GM19043 (cell line): ENCODE data around the gene PSMB5.

ENCODE experiments used
- ATAC-seq: cut with Tn5 transposase; IDR thresholded peaks from one replicate; pipeline ENCODE4 v1.9.1; 2021; ENCODE audit warnings: low read depth; ENCODE audit not compliant: unreplicated experiment

The PSMB5 gene

DNA sequence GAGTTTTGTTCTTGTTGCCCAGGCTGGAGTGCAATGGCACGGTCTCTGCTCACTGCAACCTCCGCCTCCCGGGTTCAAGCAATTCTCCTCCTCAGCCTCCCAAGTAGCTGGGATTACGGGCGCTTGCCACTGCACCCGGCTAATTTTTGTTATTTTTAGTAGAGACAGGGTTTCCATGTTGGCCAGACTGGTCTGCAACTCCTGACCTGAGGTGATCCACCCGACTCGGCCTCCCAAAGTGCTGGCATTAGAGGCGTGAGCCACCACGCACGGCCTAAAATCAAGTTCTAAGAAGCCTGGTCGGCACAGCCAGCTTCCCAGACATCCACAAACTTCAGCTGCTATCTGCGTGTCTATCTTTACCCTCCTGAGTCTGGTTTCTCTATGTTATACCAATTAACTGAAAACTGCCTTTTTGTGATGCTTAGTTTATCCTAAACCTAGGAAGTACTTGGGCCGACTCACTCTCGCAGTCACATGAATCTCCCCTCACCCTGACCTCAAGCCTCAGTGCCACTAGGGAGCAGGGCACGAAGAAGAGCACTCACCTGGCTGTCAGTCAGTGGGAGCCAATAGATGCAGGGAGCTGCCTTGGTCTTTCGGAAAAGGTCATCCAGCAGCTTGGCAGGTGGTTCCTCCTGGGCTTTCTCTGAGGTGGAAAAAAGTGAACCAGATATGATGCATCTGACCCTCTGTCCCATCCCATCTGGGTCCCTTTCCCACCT, 26.0 kb upstream of the PSMB5 start:
- no peak for ATAC-seq

DNA sequence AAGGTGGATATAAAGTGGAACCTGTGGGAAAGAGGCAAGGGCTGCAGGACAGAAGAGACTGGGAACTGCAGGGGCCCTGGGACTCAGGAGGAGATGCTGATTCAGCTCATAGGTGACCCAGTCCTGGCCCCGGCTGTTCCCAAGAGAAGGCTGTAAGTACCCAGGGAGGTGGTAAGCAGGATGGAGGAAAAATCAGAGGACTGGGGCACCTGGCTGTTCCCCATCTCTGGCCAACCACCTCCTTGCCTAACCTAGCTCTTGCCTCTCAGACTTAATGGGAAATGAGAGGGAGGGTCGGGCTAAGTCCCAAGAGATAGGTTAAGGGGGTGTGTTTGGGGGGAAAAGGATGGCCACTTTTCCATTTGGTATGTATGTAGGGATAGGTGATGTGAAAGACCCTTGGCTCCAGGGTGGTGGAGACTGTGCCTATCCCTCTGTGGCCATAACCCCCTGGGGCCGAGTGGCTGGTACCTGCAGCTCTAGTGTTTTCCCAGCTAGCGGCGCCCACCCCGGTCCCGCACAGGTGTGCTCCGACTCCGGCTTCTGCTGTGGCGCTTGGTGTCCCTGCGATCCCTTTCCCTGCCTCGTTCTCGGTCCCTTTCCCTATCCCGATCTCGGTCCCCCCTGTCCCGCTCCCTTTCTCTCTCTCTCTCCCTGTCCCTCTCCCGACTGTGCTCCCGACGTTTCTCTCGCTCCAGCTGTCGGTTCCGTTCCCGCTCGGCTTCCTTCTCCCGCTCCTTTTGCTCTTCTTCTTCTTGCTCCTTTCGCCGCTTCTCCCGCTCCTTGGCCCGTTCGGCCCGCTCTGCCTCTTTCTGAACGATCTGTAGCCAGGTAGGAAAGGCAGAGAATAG, 24.2 kb upstream of the PSMB5 start:
- ATAC-seq = no peak

DNA sequence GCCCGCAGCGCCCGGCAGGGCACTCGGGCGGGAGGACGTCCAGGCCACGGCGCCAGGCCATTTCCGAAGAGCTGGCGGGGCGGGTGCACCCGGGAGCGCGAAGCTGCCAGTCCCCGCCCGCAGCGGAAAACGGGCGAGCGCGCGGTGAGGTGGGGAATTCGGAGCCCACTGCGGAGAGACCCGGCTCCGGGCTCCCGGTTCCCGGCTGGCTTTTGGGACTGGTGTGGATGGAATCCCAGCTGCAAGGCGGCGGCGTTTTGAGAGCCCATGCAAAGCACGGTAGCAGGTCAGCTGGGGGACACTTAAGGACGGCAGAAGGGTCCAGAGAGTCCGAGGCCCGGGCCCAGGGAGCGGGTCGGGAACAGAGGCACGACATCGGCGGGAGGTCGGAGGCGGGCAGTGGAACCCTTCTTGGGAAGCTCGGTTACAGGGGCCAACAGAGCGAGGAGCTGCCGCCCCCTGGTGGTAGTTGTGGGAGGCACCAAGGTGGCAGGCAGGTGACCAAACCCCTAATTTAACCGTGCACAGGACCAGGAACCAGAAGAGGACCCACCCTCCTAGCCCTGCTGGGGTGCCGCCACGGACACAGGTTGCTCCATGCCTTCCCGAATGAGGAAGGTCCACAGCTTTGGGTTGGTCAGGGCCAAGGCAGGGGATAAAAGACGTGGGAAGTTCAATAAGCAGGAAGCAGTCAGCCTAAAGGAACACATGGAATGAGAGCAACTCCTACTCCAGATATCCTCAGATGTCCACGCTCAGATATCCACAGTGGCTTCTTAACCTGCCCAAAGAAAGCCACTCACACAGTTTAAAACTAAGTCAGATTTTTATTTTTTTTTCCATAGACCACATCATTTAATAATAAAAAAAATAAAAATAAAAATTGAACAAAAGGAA, 23.3 kb upstream of the PSMB5 start:
- peak; percentile 56 for ATAC-seq

DNA sequence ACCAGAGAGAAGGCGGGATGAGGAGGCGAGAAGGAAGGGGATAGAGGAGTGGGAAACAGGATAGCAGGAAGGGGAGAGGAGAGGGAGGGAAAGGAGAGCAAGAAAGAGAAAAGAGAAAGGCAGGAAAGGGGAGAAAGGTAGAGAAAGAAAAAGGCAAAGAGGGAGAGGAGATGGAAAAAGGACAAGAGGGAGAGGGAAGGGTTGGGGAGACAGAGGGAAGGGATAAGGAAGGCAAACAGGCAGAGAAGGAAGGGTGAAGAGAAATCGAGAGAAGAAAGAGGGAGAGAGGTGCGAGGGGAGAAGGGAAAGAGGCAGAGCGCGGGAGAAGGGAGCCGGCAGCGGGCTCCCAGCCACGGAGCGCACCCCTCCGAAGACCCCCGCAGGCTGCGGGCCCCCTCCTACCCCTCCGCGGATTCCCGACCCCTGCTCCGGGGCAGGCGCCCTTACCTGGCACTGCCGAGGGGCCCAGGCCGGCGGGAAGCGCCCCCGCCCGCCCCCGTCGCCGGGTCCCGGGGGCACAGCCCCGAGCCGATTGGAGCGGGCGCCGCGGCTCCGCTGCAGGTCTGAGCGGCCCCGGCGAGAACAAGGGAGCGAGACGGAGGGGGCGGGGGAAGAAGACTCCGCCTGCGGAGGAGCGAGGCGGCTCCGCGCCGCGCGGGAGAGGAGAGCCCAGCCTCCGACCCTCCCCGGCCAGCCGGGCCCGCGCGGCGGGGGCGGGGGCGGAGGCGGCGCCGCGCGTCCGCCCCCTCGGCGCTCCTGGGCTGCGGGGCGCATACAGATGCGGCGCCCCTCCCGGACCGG, 22.5 kb upstream of the PSMB5 start, which contains the start of gene CDH24:
Gene CDH24, minus strand, starts transcription at position 565 of the 801 bp plus-strand sequence. CDS start 1,787 bp downstream, outside the sequence.
- peak; percentile 38 for ATAC-seq

DNA sequence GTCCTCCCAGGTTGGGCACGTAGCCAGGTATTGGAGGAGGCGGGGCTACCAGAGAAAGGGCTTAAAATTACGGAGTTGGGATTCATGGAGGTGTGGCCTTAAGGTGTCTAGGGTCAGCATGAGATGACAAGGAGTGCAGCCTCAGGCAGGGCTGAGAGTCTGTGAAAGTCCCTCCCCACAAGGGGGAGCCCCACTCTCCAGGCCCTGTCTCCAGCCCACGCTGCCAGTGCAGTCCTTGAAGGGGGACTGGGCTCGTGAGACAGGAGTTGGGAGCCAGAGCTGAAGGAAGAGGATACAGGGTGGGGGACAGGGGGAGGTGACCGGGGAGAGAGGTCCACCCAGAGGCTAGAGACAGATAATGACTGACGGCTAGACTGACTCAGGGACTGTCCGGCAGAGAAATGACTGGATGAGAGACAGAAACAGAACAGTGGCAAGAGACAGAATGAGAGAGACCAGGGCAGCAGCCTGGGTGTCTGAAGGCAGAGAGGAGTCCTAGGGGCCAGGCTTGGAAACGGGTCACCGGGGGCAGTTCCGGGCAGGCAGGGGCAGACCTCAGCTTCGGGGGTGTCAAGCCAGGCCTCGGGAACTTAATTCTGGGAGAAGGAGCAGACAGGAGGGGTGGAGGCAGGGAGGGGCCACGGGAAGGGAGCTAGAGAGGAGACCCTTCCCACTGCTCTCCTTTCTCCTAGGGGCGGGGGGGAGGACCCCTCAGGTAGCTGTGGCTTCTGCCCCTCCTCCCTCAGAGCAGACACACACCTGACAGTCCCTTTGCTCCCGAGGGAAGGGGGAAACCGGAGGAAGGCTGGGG, 21.6 kb upstream of the PSMB5 start:
- peak; percentile 65 for ATAC-seq

DNA sequence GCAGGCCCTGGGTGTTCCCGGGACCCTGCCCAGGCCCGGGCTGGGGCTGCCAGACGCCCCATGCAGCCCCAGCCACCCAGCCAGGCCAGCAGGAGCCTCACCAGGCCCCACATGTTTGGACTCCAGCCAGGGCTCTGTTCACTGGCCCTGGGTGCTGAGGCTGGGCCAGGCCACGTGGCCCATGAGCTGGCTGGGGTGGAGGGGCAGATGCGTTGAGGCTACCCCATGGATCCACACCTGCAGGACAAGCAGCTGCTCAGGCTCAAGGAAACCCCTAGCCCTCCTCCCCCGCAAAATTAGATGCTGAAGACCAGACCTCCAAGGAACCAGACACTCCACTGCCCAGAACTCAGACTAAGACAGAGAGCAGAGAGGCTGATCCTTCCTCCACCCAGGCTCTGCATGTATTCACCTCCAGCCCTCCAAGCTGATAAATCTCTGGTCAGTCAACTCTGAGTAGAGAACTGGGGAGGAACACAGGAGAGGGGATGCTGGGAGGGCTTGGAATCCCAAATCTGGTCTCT, 21.0 kb upstream of the PSMB5 start:
- no peak for ATAC-seq

DNA sequence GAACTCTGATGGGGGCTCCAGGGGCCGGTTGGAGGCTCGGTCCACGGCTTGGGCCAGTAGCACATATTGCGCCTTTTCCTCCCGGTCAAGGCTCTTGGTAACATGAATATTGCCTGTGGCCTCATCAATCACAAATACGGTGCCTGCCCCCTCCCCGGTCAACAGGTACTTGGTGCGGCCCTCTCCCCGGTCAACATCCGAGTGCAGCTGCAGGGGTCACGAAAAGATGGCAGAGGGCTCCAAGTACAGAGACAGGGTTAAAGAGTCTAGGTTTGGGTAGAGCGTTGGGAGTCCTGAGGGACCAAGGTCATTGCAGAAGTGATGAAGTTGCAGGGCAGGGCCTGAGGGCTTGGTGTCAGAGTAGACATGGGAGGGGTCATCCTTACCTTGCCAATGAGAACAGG, 20.4 kb upstream of the PSMB5 start:
- no peak for ATAC-seq

DNA sequence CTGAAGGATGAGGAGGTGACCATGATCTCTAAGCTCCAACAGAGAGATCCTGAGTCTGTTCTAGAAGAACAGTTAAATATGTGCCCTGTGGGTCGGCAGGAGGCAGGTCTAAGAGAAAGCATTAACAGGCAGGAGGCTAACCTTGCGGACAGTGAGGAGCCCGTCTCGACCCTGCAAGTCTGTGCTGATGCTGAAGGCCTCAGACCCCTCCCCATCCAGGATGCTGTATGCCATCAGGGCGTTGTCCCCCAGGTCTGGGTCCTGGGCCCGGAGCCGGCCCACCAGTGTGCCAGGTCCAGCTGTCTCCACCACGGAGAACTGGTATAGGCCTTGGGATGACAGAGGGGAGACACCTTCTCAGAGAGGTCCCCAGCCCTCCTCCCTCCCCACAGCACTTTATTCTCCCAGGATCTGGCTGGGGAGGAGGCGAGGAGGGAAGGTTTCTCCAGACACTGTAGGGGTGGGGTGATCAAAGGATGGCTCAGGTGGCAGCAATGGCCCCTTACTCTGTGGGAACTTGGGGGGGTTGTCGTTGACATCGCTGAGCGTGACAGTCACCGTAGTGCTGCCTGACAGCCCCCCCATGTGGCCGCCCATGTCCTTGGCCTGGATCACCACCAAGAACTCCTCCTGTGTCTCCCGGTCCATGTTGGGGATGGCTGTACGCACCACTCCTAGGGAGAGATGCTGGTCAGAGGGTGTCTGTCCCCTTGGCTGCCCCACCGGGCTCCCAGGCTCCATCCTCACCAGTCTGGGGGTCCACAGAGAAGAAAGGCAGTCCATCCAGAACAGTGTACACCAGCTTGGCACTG, 19.5 kb upstream of the PSMB5 start:
- ATAC-seq = no peak

DNA sequence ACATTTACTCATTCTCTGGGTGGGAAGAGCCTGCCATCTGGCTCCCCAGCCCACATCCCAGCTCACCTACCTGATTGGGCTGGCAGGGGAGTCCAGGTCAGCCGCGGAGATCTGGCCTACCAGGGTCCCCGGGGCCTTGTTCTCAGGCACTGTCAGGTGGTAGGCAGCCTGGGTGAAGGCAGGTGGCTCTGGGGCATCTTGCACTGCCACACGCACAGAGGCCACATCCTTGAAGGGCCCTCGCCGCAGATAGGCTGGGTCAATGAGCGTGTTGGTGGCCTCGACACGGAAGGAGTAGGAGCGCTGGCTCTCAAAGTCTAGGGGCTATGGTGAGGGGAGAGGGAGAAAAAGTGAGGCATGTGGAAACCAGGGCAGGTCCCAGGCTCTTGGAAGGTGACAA, 18.7 kb upstream of the PSMB5 start:
- ATAC-seq = no peak

DNA sequence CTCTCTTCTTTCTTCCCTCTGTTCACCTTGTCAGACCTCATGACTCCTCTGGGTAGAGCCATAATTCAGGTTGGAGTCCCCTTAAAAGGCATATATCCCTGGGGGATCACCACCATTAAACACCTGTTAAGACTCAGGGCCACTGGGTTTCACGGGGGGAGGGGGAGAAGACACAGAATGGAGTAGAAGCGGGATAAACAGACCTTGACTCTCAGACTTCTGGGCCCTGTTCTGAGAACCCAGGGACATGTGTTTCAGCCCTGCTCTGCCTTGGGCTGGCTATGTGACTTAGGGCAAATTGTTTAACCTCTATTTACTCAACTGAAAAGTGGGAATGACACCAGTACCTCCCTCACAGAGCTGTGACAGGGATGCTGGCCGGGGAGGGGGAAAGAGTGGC, 18.0 kb upstream of the PSMB5 start:
- no peak for ATAC-seq

DNA sequence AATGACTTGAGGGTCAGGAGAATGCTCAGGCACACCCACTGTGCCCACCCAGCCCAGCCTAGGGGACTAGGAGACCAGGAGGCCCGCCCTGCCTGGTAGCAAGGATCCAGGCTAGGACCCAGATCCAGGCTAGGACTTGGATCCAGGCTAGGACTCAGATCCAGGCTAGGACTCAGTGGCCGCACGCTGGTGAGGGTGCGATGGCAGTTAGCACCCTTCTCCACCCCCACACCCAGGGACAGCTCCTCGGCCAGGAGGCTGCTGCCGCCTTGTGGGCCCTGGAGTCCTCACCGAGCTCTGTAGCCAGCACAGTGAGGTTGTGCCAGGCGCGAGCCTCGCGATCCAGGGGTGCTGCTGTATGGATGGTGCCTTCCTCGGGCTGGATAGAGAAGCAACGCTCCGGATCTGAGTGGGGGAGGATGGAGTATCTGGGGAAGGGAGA, 17.5 kb upstream of the PSMB5 start:
- ATAC-seq = no peak

DNA sequence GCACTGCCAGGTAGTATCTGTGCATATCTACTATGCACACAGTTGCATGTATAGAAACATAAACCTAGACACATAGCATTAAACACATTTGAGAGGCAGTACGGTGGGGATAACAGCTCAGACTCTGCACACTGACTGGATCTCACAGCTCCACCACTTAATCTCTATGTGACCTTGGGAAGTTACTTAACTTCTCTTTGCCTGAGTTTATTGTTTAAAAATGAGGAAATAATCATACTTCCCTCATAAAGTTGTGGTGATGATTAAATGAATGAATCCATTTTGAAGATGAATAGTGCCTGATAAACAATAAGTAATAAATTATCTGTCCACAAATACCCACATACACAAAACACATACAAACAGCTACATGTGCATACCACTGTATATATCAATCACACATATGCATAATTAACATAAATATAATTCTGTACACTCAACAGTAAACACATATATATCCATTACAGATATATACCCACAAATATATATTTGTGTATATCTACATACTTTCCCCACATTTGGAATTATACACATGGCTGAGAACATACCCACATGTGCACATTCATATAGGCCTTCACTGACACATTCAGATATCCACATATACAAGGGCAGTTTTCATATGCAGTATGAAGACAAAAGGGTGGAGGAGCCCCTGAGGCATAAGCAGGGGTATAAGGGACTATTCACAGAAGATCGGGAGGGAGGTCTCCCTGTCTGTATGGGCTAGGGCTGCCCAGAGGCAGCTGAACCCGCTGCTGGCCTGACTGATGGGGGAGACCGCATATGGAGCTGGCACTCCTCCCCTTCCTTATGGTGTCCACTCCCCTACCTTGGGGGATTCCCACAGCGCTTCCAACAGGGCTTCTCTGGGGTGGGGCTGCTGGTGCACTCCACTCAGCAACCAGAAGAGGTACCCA, 16.7 kb upstream of the PSMB5 start:
- ATAC-seq = no peak

DNA sequence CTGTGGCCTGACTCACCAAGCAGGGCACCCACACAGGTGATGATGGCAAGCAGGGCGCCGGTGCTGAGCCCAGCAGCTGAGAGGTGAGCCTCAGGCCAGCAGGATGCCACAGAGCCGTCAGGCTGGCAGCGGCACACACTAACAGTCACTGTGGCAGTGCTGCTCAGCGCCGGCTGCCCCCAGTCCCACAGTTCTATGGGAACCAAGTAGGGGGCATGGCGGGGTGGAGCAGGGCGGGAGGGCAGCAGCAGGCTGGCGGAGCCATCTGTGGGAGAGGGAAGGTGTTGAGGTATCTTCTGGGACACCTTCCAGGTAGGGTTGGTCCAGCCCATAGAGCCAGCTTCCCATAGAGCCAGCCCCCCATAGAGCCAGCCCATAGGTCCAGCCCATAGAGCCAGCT, 14.3 kb upstream of the PSMB5 start:
- ATAC-seq = no peak

DNA sequence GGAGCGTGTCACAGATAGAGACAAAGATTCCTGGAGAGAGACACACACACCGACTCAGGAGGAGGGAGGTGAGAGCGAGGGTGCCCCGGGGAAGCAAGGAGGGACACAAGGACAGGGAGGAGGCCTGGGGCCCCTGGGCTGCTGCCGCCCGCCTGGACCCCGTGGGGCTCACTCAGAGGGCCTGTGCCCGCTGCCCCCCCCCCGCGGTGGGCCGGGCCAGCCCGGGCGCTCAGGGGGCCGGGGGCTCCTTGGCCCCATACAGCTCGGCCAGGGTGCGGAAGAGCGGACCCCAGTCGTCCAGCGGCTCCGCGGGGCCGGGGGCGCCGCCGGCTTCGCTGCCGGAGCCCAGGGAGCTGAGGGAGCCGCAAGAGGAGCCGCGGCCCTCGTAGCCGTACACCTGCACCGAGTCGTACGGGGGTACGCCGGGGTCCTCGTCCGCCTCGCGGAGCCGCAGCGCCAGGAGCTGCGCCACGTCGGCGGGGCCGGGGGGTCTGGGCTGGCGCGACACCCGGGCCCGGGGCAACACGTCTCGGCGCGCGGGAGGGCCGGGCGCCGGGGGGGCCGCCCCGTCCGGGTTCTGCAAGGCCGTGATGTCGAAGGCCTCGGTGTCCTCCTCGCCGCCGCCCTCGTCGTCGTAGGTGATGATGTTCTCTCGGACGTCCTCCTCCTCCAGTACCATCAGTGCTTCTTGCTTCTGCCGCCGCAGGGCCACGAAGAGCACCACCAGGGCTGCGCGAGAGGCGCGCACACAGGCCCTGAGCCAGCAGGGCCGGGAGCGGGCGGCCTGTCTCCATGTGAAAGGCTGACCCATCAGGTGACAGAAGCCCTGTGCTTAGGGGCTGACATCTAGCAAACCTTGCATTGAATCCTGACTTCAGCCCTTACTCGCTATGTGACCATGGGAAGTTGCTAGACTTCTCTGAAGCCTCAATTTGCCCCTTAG, 13.3 kb upstream of the PSMB5 start:
- no peak for ATAC-seq

DNA sequence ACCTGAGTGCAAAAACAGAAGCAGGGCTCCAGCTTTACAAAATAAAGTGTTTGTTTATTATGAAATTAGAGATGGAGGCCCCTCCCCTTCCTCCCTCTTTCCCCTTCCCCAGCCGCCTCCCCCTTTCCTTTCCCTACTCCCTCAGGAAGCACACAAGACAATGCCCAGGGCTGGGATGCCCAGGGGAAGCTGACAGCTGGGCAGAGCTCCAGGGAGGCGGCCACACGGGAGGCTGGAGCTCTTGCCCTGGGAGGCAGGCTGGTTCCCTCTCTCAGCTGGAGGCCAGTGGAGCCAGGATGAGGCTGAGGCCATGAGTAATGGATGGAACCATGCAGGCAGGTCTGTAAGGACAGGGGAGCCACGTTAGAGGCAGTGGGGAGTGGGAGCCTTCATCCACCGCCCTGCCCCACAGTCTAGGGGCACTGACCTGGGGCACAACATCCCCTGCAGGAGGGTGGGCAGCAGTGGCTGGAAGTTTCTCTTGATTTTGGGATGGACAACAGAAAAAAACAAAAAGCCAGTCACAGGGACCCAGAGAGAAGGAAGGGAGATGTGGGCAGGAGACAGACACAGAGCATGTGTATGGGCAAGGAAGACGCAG, 12.4 kb upstream of the PSMB5 start:
- no peak for ATAC-seq
